Panc1 (cell line): ENCODE measurements around the gene SRGAP3. TPM values are rescaled to one million over a fixed set of nuclear protein-coding genes. Genes with fewer than 3 reads are reported as not detected.

ENCODE experiments used
- ATAC-seq: fragments of 200-7000 bp; cut with Tn5 transposase; 2 replicates; pipeline ENCODE4 v1.9.1; 2020; ENCODE audit warnings: mild to moderate bottlenecking, moderate library complexity
- BruUV-seq: library from RNA; stranded (reverse); fragments of 400-500 nt; replicated peaks from 2 replicates; lab custom pipeline; 2021; lab: Mats Ljungman, UMichigan
- CTCF ChIA-PET: fragments of 300-600 bp; sonication (Branson Sonifier 250); formaldehyde crosslinking; loops from one replicate; lab custom pipeline; 2022; ENCODE audit warnings: antibody characterized with exemption; lab: Charles Lee
- POLR2A ChIA-PET: fragments of 300-600 bp; sonication (Branson Sonifier 250); formaldehyde crosslinking; loops from one replicate; lab custom pipeline; 2022; ENCODE audit warnings: antibody characterized with exemption; lab: Charles Lee
- DNase-seq: peaks from one replicate; pipeline ENCODE4 v3.0.0-alpha.2; 2010; ENCODE audit warnings: low read depth, low spot score
- H3K27ac ChIP-seq: 2 replicates; pipeline ENCODE4 v1.5.1; 2011; ENCODE audit warnings: mild to moderate bottlenecking, low read length, inconsistent platforms
- H3K27me3 ChIP-seq: fragments of 200-500 bp; sonication (Bioruptor generic); 2 replicates; pipeline ENCODE4 v1.6.0; 2014; ENCODE audit warnings: low read length, inconsistent platforms; ENCODE audit not compliant: control insufficient read depth, insufficient read depth
- H3K36me3 ChIP-seq: fragments of 200-500 bp; sonication (Bioruptor generic); 2 replicates; pipeline ENCODE4 v1.5.1; 2014; ENCODE audit warnings: inconsistent platforms, mild to moderate bottlenecking, low read length, moderate library complexity; ENCODE audit not compliant: control insufficient read depth, insufficient read depth
- H3K4me1 ChIP-seq: 2 replicates; pipeline ENCODE4 v1.5.1; 2011; ENCODE audit warnings: inconsistent platforms, mild to moderate bottlenecking, low read length, moderate library complexity; ENCODE audit not compliant: control insufficient read depth, insufficient read depth
- H3K4me3 ChIP-seq, 2 experiments: 2 replicates each; pipeline ENCODE4 v1.5.1; 2011 to 2012; ENCODE audit warnings: low read depth in 2 of 2, low read length in 2 of 2, mild to moderate bottlenecking in 2 of 2, inconsistent platforms in 1 of 2, moderate library complexity in 1 of 2
- H3K9me3 ChIP-seq: fragments of 200-500 bp; sonication (Bioruptor generic); 2 replicates; pipeline ENCODE4 v1.5.1; 2014; ENCODE audit warnings: low read depth, mild to moderate bottlenecking, inconsistent platforms, low read length, moderate library complexity; ENCODE audit not compliant: control insufficient read depth, insufficient read depth
- CTCF ChIP-seq: fragments of 450-650 bp; IDR thresholded peaks from 2 replicates; pipeline ENCODE4 v1.5.1; 2017; ENCODE audit warnings: mild to moderate bottlenecking
- POLR2AphosphoS5 ChIP-seq: IDR thresholded peaks from 2 replicates; pipeline ENCODE4 v1.6.1; 2012; ENCODE audit warnings: mild to moderate bottlenecking, low read depth, low read length, moderate library complexity
- REST ChIP-seq, 2 experiments: IDR thresholded peaks; 2 replicates each; pipeline ENCODE4 v1.6.1; 2011 to 2012; ENCODE audit warnings: low read depth in 2 of 2, control low read depth in 1 of 2, low read length in 1 of 2, mild to moderate bottlenecking in 1 of 2, moderate library complexity in 1 of 2; ENCODE audit not compliant: insufficient read depth in 1 of 2
- SIN3A ChIP-seq: IDR thresholded peaks from 2 replicates; pipeline ENCODE4 v1.6.1; 2012; ENCODE audit warnings: low read depth, mild to moderate bottlenecking, low read length, moderate library complexity, borderline replicate concordance; ENCODE audit not compliant: insufficient read depth
- TCF7L2 ChIP-seq: IDR thresholded peaks from 2 replicates; pipeline ENCODE4 v1.6.1; 2011; ENCODE audit warnings: mild to moderate bottlenecking, low read depth, low read length, inconsistent platforms
- in situ Hi-C: cut with HindIII; loops from 2 replicates; pipeline ENCODE4 v1.10.0; 2016; ENCODE audit warnings: low sequenced_read_pairs, low pct_unique_long_range_greater_than_20kb
- intact Hi-C: fragments of 100-400 bp; cut with micrococcal nuclease; formaldehyde crosslinking; loops from one replicate; pipeline ENCODE4 v1.10.0; 2022; ENCODE audit not compliant: unreplicated experiment
- total RNA-seq: library from RNA; stranded (reverse); gene quantifications from one replicate; pipeline ENCODE4 v1.2.1, GENCODE V29; 2021; ENCODE audit not compliant: unreplicated experiment

The SRGAP3 gene
- total RNA-seq, 1 experiment from 2014 or later: 0.82 TPM

GRCh38 chr3:9104121-9104520, 145.3 kb downstream of the SRGAP3 start:
- Histone ChIP-seq H3K36me3 (no peaks in the 10 kb centered on the region), H3K27me3 (no peaks in the 10 kb centered on the region), H3K27ac (no peak overlapping the region), H3K4me3 (no peak overlapping the region), H3K4me1 (no peaks in the 10 kb centered on the region), H3K9me3 (no peaks in the 10 kb centered on the region)
- no TSS peak for BruUV-seq
- DNase-seq (no peak), ATAC-seq (no peak)
- ChIA-PET POLR2A (no interaction called here), CTCF (no interaction called here)
- in situ Hi-C loops (no loop called here), intact Hi-C loops (no loop called here)
- no peak for TF ChIP-seq REST (IDR thresholded peaks at IDR 0.05; ENCODE audit: insufficient read depth in 1 of 2, low read depth in 2 of 2, low read length in 1 of 2)
- TF ChIP-seq SIN3A: no peak
- no peak for TF ChIP-seq TCF7L2
- no peak for TF ChIP-seq POLR2AphosphoS5
- TF ChIP-seq CTCF: no peak

- Histone ChIP-seq H3K36me3 (no peaks in the 10 kb centered on the region), H3K27ac (no peak overlapping the region), H3K4me3 (no peak overlapping the region), H3K27me3 (no peaks in the 10 kb centered on the region), H3K9me3 (no peaks in the 10 kb centered on the region), H3K4me1 (no peaks in the 10 kb centered on the region)
- intact Hi-C loops (no loop called here), in situ Hi-C loops (no loop called here)
- ChIA-PET CTCF (no interaction called here), POLR2A (no interaction called here)
- no TSS peak for BruUV-seq
- no peak for DNase-seq
- no peak for ATAC-seq
- TF ChIP-seq CTCF (no peak), SIN3A (no peak), REST (IDR thresholded peaks at IDR 0.05; ENCODE audit: insufficient read depth in 1 of 2, low read depth in 2 of 2, low read length in 1 of 2) (no peak), POLR2AphosphoS5 (no peak), TCF7L2 (no peak)
These were observed 147.0 kb downstream of the SRGAP3 start for GRCh38 chr3:9102240-9102981.
